CD4-positive, CD25-positive, alpha-beta regulatory T cell (primary cell): ENCODE results near the gene DGKZ. TPM values are rescaled to one million over a fixed set of nuclear protein-coding genes. Genes with fewer than 3 reads are reported as not detected.

Experiments used
- ATAC-seq, 2 donors: fragments of 150-1000 bp; cut with Tn5 transposase; one replicate each; pipeline ENCODE4 v1.10.0; 2021; ENCODE audit warnings: low read depth in 2 of 2, moderate number of reproducible peaks in 2 of 2, moderate library complexity in 1 of 2
- DNase-seq, 3 donors: peaks; one replicate each; pipeline versions ENCODE4 v3.0.0 to v3.0.0-alpha.2; 2012 to 2022; ENCODE audit warnings: mixed read lengths in 1 of 3
- H3K27ac ChIP-seq: one replicate; pipeline ENCODE4 v1.7.0; 2013; ENCODE audit warnings: mild to moderate bottlenecking, low read length; ENCODE audit not compliant: insufficient read depth, poor library complexity, severe bottlenecking
- H3K27me3 ChIP-seq: one replicate; pipeline ENCODE4 v1.7.0; 2013; ENCODE audit warnings: low read length; ENCODE audit not compliant: control insufficient read depth, insufficient read depth
- H3K36me3 ChIP-seq: one replicate; pipeline ENCODE4 v1.7.0; 2013; ENCODE audit warnings: mild to moderate bottlenecking, low read length, moderate library complexity; ENCODE audit not compliant: control insufficient read depth, insufficient read depth
- H3K4me1 ChIP-seq: 2 replicates; pipeline ENCODE4 v1.7.0; 2013; ENCODE audit warnings: mild to moderate bottlenecking, low read length; ENCODE audit not compliant: insufficient read depth, control insufficient read depth, poor library complexity, severe bottlenecking
- H3K4me3 ChIP-seq: one replicate; pipeline ENCODE4 v1.7.0; 2013; ENCODE audit warnings: low read depth, mild to moderate bottlenecking, low read length, moderate library complexity
- H3K9me3 ChIP-seq, 2 experiments: 1 replicate in 1 of 2; 2 replicates in 1 of 2; pipeline ENCODE4 v1.7.0; 2013; ENCODE audit warnings: low read length in 2 of 2, mild to moderate bottlenecking in 1 of 2, moderate library complexity in 1 of 2; ENCODE audit not compliant: control insufficient read depth in 2 of 2
- H3K27ac Mint-ChIP-seq, 3 donors: one replicate each; pipeline ENCODE4 v1.8.0; 2020 to 2022; ENCODE audit warnings: mild to moderate bottlenecking in 3 of 3, mixed read lengths in 3 of 3, moderate library complexity in 2 of 3
- H3K27me3 Mint-ChIP-seq: one replicate; pipeline ENCODE4 v1.8.0; 2022; ENCODE audit warnings: mild to moderate bottlenecking, mixed read lengths
- H3K36me3 Mint-ChIP-seq: one replicate; pipeline ENCODE4 v1.8.0; 2020; ENCODE audit warnings: mixed read lengths
- H3K4me1 Mint-ChIP-seq, 4 donors: one replicate each; pipeline ENCODE4 v1.8.0; 2020 to 2022; ENCODE audit warnings: mixed read lengths in 4 of 4, mild to moderate bottlenecking in 1 of 4
- H3K4me3 Mint-ChIP-seq, 4 donors: one replicate each; pipeline ENCODE4 v1.8.0; 2020 to 2022; ENCODE audit warnings: mild to moderate bottlenecking in 4 of 4, mixed read lengths in 4 of 4, moderate library complexity in 3 of 4
- H3K9me3 Mint-ChIP-seq, 7 donors: one replicate each; pipeline ENCODE4 v1.8.0; 2020 to 2022; ENCODE audit warnings: mixed read lengths in 7 of 7, mild to moderate bottlenecking in 3 of 7, moderate library complexity in 2 of 7
- polyA plus RNA-seq, 4 donors: library from polyadenylated mRNA; unstranded; fragments of 300-500 nt; fragmentation: Illumina TruSeq; gene quantifications; one replicate each; pipeline ENCODE4 v1.2.3, GENCODE V29; 2021
- total RNA-seq: library from RNA; stranded (reverse); gene quantifications from one replicate; pipeline ENCODE4 v1.2.3, GENCODE V29; 2022

The DGKZ gene
- total and polyA plus RNA-seq, 5 donors from 2014 or later = 36.6 to 234 (median 46.3) TPM

DNA sequence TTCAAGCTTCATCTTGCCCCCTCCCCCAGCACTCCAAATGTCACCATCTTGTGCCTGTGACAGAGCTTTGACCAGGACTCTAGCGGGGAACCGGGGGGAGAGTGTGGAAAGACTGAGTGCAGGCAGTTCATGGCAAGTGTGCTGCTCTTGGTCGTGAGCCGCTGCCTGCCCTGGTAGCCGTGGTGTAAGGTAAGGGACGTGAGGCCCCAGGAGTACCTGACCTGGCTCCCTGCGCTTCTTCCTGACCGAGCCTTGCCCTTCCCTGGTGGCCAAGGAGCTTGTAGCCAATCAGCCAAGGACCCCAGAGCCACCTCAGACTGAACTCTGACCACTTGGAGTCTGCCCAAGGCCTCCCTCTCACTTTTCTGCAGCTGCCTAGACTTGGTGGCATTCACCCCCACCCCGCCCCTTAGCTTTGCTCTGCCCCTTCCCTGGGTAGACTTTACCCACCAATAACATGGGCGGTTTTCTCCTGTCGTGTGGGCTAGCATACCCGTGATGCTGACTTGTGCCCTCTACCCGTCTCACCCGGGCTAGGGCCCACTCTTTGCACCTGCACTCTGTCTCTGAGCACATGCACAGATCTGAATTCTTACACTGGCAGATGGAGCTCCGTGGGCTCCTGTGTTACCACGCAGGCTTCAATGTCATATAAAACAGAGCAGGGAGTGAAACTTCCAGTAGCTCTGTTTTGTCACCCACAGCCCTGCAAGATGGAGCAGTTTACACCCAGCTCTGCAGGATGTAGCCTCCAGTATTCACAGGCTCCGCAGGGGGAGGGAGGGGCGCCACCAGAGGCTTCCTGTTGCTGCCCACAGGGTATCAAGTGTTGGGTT lies 1.5 kb downstream of the DGKZ start:
- Mint-ChIP-seq H3K4me1 (peaks cover 7 to 83% (median 52%) of the 10 kb centered on the region in 4 donors), H3K27me3 (peaks cover 17% of the 10 kb centered on the region), H3K27ac (peak overlapping the region; percentile 88 to 97 (median 92)), H3K36me3 (peaks cover 13% of the 10 kb centered on the region), H3K9me3 (peaks cover 0 to 2% (median 0%) of the 10 kb centered on the region in 7 donors), H3K4me3 (peak overlapping the region; percentile 92 to 99 (median 96))
- DNase-seq (peak; percentile 34 to 87 (median 53)), ATAC-seq (peak; percentile 25 to 32)
- H3K27me3 ChIP-seq = no peaks in the 10 kb centered on the region
- peaks cover 9% of the 10 kb centered on the region for H3K36me3 ChIP-seq
- no peaks in the 10 kb centered on the region for H3K9me3 ChIP-seq
- H3K4me1 ChIP-seq = peaks cover 82% of the 10 kb centered on the region
- peak overlapping the region; percentile 73 for H3K27ac ChIP-seq
- H3K4me3 ChIP-seq = peak overlapping the region; percentile 92

DNA sequence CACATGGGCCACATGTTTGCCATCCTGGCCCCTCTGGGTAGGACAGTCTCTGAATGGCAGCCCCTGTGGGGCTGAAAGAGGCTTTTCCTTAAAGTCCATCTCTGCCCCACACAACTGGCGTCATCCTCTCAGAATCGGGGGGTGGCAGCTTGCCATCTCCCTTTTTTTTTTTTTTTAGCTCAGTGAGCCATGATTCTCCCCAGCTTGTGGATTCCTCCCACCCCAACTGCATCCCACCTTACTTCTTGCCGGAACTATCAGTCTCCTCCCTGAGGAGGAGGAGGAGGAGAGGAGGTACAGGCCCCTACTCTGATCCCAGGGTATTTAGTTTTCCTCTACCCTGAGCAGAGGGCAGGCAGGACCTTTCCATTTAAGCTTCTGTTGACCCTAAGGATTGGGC lies 3.4 kb downstream of the DGKZ start:
- ATAC-seq (no peak), DNase-seq (no peak)
- Mint-ChIP-seq H3K27me3 (peaks cover 17% of the 10 kb centered on the region), H3K27ac (peak overlapping the region; percentile 81 to 97 (median 88)), H3K36me3 (peaks cover 18% of the 10 kb centered on the region), H3K9me3 (no peaks in the 10 kb centered on the region), H3K4me1 (peaks cover 7 to 80% (median 44%) of the 10 kb centered on the region in 4 donors), H3K4me3 (peak overlapping the region in 3 of 4 donors; percentile 80 to 95 (median 87))
- H3K4me3 ChIP-seq = no peak overlapping the region
- H3K27me3 ChIP-seq = no peaks in the 10 kb centered on the region
- peaks cover 15% of the 10 kb centered on the region for H3K36me3 ChIP-seq
- peaks cover 86% of the 10 kb centered on the region for H3K4me1 ChIP-seq
- no peaks in the 10 kb centered on the region for H3K9me3 ChIP-seq
- H3K27ac ChIP-seq = peak overlapping the region; percentile 61

- Mint-ChIP-seq H3K4me3 (peak overlapping the region; percentile 80 to 95 (median 89)), H3K9me3 (no peaks in the 10 kb centered on the region), H3K4me1 (peaks cover 7 to 79% (median 45%) of the 10 kb centered on the region in 4 donors), H3K36me3 (peaks cover 18% of the 10 kb centered on the region), H3K27ac (peak overlapping the region; percentile 81 to 97 (median 87)), H3K27me3 (peaks cover 17% of the 10 kb centered on the region)
- peak overlapping the region; percentile 75 for H3K27ac ChIP-seq
- peak overlapping the region; percentile 65 for H3K4me3 ChIP-seq
- no peaks in the 10 kb centered on the region for H3K27me3 ChIP-seq
- H3K9me3 ChIP-seq = no peaks in the 10 kb centered on the region
- H3K36me3 ChIP-seq = peaks cover 15% of the 10 kb centered on the region
- no peak for ATAC-seq
- peaks cover 85% of the 10 kb centered on the region for H3K4me1 ChIP-seq
- no peak for DNase-seq
Observed at GRCh38 chr11:46351148-46351547, 3.9 kb downstream of the DGKZ start.

- H3K4me3 Mint-ChIP-seq = peak overlapping the region; percentile 80 to 95 (median 89)
- H3K36me3 Mint-ChIP-seq = peaks cover 22% of the 10 kb centered on the region
- Histone ChIP-seq H3K27ac (peak overlapping the region; percentile 75), H3K27me3 (no peaks in the 10 kb centered on the region), H3K9me3 (no peaks in the 10 kb centered on the region), H3K4me3 (peak overlapping the region; percentile 65), H3K36me3 (peaks cover 17% of the 10 kb centered on the region), H3K4me1 (peaks cover 84% of the 10 kb centered on the region)
- peak overlapping the region; percentile 81 to 97 (median 87) for H3K27ac Mint-ChIP-seq
- DNase-seq = no peak
- no peaks in the 10 kb centered on the region for H3K9me3 Mint-ChIP-seq
- peaks cover 15% of the 10 kb centered on the region for H3K27me3 Mint-ChIP-seq
- no peak for ATAC-seq
- H3K4me1 Mint-ChIP-seq = peaks cover 11 to 79% (median 46%) of the 10 kb centered on the region in 4 donors
Observed at GRCh38 chr11:46351606-46352005, 4.3 kb downstream of the DGKZ start.

GRCh38 chr11:46352063-46352841 lies 5.0 kb downstream of the DGKZ start:
- peak overlapping the region; percentile 80 to 95 (median 89) for H3K4me3 Mint-ChIP-seq
- no peaks in the 10 kb centered on the region for H3K9me3 ChIP-seq
- H3K27me3 Mint-ChIP-seq = peaks cover 11% of the 10 kb centered on the region
- no peaks in the 10 kb centered on the region for H3K9me3 Mint-ChIP-seq
- peaks cover 86% of the 10 kb centered on the region for H3K4me1 ChIP-seq
- peak overlapping the region; percentile 65 for H3K4me3 ChIP-seq
- H3K27ac ChIP-seq = peak overlapping the region; percentile 75
- DNase-seq (peak; percentile 71 to 86 (median 73)), ATAC-seq (peak; percentile 52 to 60)
- H3K27ac Mint-ChIP-seq = peak overlapping the region; percentile 87 to 97 (median 95)
- H3K27me3 ChIP-seq = no peaks in the 10 kb centered on the region
- peaks cover 22% of the 10 kb centered on the region for H3K36me3 Mint-ChIP-seq
- peaks cover 21% of the 10 kb centered on the region for H3K36me3 ChIP-seq
- H3K4me1 Mint-ChIP-seq = peaks cover 15 to 81% (median 47%) of the 10 kb centered on the region in 4 donors

DNA sequence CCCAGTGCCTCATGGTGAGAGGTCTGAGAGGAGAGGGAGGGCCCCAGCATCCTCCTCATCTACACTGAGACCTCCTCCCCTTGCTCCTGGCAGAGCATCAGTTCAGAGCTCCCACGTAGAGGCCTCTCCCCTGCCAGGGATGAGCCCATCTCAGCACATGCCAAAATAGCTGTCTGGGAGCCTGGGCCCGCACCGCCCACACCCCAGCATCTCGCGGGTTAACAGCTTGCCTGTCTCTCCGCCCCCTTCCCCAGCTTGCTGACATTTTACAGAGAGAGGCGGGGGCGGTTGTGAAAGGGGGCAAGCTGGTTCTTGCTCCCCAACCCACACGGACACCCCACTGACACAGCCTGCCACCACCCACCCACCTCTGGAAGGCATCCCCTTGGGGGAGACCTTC lies 6.4 kb downstream of the DGKZ start:
- Mint-ChIP-seq H3K27ac (peak overlapping the region; percentile 87 to 97 (median 95)), H3K9me3 (no peaks in the 10 kb centered on the region), H3K36me3 (peaks cover 22% of the 10 kb centered on the region), H3K4me3 (peak overlapping the region; percentile 80 to 93 (median 89)), H3K4me1 (peaks cover 19 to 94% (median 53%) of the 10 kb centered on the region in 4 donors), H3K27me3 (peaks cover 4% of the 10 kb centered on the region)
- H3K4me1 ChIP-seq = peaks cover 92% of the 10 kb centered on the region
- peak overlapping the region; percentile 75 for H3K27ac ChIP-seq
- H3K9me3 ChIP-seq = no peaks in the 10 kb centered on the region
- peaks cover 21% of the 10 kb centered on the region for H3K36me3 ChIP-seq
- DNase-seq (no peak), ATAC-seq (no peak)
- no peaks in the 10 kb centered on the region for H3K27me3 ChIP-seq
- peak overlapping the region; percentile 53 for H3K4me3 ChIP-seq

GRCh38 chr11:46356924-46357482 lies 9.7 kb downstream of the DGKZ start:
- ATAC-seq = no peak

More at GRCh38 chr11:46356924-46357482, 9.7 kb downstream of the DGKZ start:
- Mint-ChIP-seq H3K4me1 (peaks cover 25 to 82% (median 48%) of the 10 kb centered on the region in 4 donors), H3K9me3 (no peaks in the 10 kb centered on the region), H3K4me3 (peak overlapping the region in 2 of 4 donors; percentile 1 to 85), H3K36me3 (peaks cover 13% of the 10 kb centered on the region), H3K27ac (peak overlapping the region; percentile 46 to 75 (median 70)), H3K27me3 (no peaks in the 10 kb centered on the region)
- no peak for DNase-seq
- Histone ChIP-seq H3K36me3 (peaks cover 13% of the 10 kb centered on the region), H3K4me1 (peaks cover 75% of the 10 kb centered on the region), H3K27me3 (no peaks in the 10 kb centered on the region), H3K27ac (peak overlapping the region; percentile 23), H3K9me3 (no peaks in the 10 kb centered on the region), H3K4me3 (no peak overlapping the region)
